OCI-LY7 (cell line): Measurements from ENCODE around the gene ZNF814. TPM values are rescaled to one million over a fixed set of nuclear protein-coding genes. Genes with fewer than 3 reads are reported as not detected.
"Not testable (repeated sequence)": the region's sequence is repeated elsewhere in the genome, so short reads cannot be mapped to it uniquely, and the experiment has no call there.

Experiments used
- BruUV-seq: library from RNA; stranded (reverse); fragments of 400-500 nt; replicated peaks from 2 replicates; lab custom pipeline; 2021; lab: Mats Ljungman, UMichigan
- CTCF ChIA-PET: fragments of 300-600 bp; sonication (Branson Sonifier 250); formaldehyde crosslinking; loops from one replicate; lab custom pipeline; 2022; ENCODE audit warnings: antibody characterized with exemption; ENCODE audit not compliant: unreplicated experiment; lab: Charles Lee
- POLR2A ChIA-PET: fragments of 300-600 bp; sonication (Branson Sonifier 250); formaldehyde crosslinking; loops from one replicate; lab custom pipeline; 2022; ENCODE audit warnings: antibody characterized with exemption; lab: Charles Lee
- DNase-seq: peaks from one replicate; pipeline ENCODE4 v3.0.0-alpha.2; 2015; ENCODE audit warnings: low spot score
- H2AFZ ChIP-seq: fragments of 200-600 bp; sonication (generic), shearing (Covaris generic); 2 replicates; pipeline ENCODE4 v1.6.1; 2014; ENCODE audit warnings: mild to moderate bottlenecking, antibody characterized with exemption, low read length, moderate library complexity
- H3K27ac ChIP-seq: fragments of 200-600 bp; sonication (generic); 2 replicates; pipeline ENCODE4 v1.5.1; 2014; ENCODE audit warnings: mixed run types, low read depth, mild to moderate bottlenecking, moderate library complexity, low read length, inconsistent platforms; ENCODE audit not compliant: poor library complexity, severe bottlenecking
- H3K36me3 ChIP-seq: fragments of 200-600 bp; sonication (generic); 2 replicates; pipeline ENCODE4 v1.6.1; 2014; ENCODE audit warnings: mild to moderate bottlenecking, antibody characterized with exemption, low read length, moderate library complexity, mixed read lengths; ENCODE audit not compliant: insufficient read depth
- H3K4me1 ChIP-seq: fragments of 200-600 bp; sonication (generic); 2 replicates; pipeline ENCODE4 v1.5.1; 2014; ENCODE audit warnings: mild to moderate bottlenecking, low read length; ENCODE audit not compliant: insufficient read depth, poor library complexity, severe bottlenecking
- H3K4me2 ChIP-seq: fragments of 200-600 bp; sonication (generic); 2 replicates; pipeline ENCODE4 v1.6.1; 2014; ENCODE audit warnings: mild to moderate bottlenecking, low read length
- H3K4me3 ChIP-seq: fragments of 200-600 bp; sonication (generic); 2 replicates; pipeline ENCODE4 v1.5.1; 2014; ENCODE audit warnings: mild to moderate bottlenecking, low read depth, low read length; ENCODE audit not compliant: poor library complexity, severe bottlenecking
- H3K79me2 ChIP-seq: fragments of 200-600 bp; sonication (generic); 2 replicates; pipeline ENCODE4 v1.6.1; 2016; ENCODE audit warnings: low read depth, mild to moderate bottlenecking, low read length, moderate library complexity, mixed read lengths; ENCODE audit not compliant: insufficient read depth
- H3K9me2 ChIP-seq: fragments of 200-600 bp; sonication (generic); 2 replicates; pipeline ENCODE4 v1.6.1; 2016; ENCODE audit warnings: mild to moderate bottlenecking, low read length, mixed read lengths; ENCODE audit not compliant: insufficient read depth
- H3K9me3 ChIP-seq: fragments of 200-600 bp; sonication (generic); 2 replicates; pipeline ENCODE4 v1.6.1; 2014; ENCODE audit warnings: mild to moderate bottlenecking, mixed run types, low read length, mixed read lengths
- H4K20me1 ChIP-seq: fragments of 200-600 bp; sonication (generic); 2 replicates; pipeline ENCODE4 v1.6.1; 2014; ENCODE audit warnings: mild to moderate bottlenecking, antibody characterized with exemption, low read length, moderate library complexity, mixed read lengths; ENCODE audit not compliant: insufficient read depth
- EZH2phosphoT487 ChIP-seq: fragments of 200-600 bp; sonication (generic); IDR thresholded peaks from 2 replicates; pipeline ENCODE4 v1.6.1; 2018; ENCODE audit warnings: low read depth, borderline replicate concordance, mild to moderate bottlenecking, mixed run types, antibody characterized with exemption, low read length, moderate library complexity, mixed read lengths
- intact Hi-C: fragments of 100-400 bp; cut with micrococcal nuclease; formaldehyde crosslinking; loops from one replicate; pipeline ENCODE4 v1.10.0; 2022; ENCODE audit not compliant: unreplicated experiment
- total RNA-seq, 2 experiments: library from RNA; depleted of rRNA in 1 of 2; stranded (reverse); fragments of >200 nt in 1 of 2; shearing (Covaris generic) in 1 of 2; gene quantifications; 2 replicates each; pipeline ENCODE4 v1.2.3, GENCODE V29; 2014 to 2022
- TF ChIP-seq, protein P1 (sequence below): fragments of 200-600 bp; sonication (generic); conservative IDR thresholded peaks from 2 replicates; pipeline ENCODE4 v1.5.1; 2014; ENCODE audit warnings: mild to moderate bottlenecking, antibody characterized with exemption, low read length, moderate library complexity, mixed read lengths

The ZNF814 gene
- total RNA-seq, 2 experiments from 2014 or later, result 30.4 to 50.1 TPM

DNA sequence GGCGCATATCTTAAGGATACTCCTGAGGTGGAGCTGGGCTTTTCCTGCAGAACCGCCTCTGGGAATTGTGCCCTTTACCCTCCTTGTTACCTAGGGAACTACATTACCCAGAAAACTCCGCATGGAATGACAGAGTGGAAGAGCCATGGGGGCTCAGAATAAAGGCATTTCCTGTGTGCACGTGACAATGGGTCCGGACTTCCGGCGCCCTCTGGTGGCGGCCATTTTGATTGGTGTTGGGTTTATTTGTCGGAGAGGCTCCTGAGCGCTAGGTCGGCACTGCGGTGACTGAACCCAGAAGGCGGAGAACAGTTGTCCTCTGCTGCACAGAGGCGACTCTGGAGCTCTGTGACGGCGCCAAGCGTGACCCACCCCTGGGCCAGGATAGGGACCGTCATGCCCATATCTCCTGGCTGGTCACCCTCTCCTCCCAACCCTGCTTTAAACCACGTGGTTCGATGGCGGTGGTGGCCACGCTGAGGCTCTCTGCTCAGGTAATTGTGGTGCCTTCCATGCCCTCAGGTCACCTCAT lies 58.7 kb downstream of the ZNF814 start, which contains the start of gene ZNF587B:
Gene ZNF587B (plus strand): TSS at position 229 of the 532 bp plus-strand sequence. CDS start 230 bp downstream, at position 459.
- DNase-seq, result peak; percentile 19
- H4K20me1 ChIP-seq, result peaks cover 12% of the 10 kb centered on the region; the same call in 1 of the 2 replicates
- ChIA-PET POLR2A (no interaction called here), CTCF (no interaction called here)
- no peak within 1 kb of the TSS for H3K4me2 ChIP-seq
- peaks cover 42% of the 10 kb centered on the region for H3K36me3 ChIP-seq
- H3K9me2 ChIP-seq, result no peaks in the 10 kb centered on the region
- no peaks in the 10 kb centered on the region for H3K4me1 ChIP-seq
- TF ChIP-seq, protein P1, sequence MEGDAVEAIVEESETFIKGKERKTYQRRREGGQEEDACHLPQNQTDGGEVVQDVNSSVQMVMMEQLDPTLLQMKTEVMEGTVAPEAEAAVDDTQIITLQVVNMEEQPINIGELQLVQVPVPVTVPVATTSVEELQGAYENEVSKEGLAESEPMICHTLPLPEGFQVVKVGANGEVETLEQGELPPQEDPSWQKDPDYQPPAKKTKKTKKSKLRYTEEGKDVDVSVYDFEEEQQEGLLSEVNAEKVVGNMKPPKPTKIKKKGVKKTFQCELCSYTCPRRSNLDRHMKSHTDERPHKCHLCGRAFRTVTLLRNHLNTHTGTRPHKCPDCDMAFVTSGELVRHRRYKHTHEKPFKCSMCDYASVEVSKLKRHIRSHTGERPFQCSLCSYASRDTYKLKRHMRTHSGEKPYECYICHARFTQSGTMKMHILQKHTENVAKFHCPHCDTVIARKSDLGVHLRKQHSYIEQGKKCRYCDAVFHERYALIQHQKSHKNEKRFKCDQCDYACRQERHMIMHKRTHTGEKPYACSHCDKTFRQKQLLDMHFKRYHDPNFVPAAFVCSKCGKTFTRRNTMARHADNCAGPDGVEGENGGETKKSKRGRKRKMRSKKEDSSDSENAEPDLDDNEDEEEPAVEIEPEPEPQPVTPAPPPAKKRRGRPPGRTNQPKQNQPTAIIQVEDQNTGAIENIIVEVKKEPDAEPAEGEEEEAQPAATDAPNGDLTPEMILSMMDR, result peak; percentile 78
- TF ChIP-seq EZH2phosphoT487, result no peak
- no TSS peak for BruUV-seq
- intact Hi-C loops, result no loop called here
- H3K79me2 ChIP-seq, result peaks cover 66% of the 10 kb centered on the region
- H3K27ac ChIP-seq, result no peak within 1 kb of the TSS
- no peak within 1 kb of the TSS for H3K4me3 ChIP-seq
- no peak within 1 kb of the TSS for H2AFZ ChIP-seq
- H3K9me3 ChIP-seq, result no peaks in the 10 kb centered on the region

DNA sequence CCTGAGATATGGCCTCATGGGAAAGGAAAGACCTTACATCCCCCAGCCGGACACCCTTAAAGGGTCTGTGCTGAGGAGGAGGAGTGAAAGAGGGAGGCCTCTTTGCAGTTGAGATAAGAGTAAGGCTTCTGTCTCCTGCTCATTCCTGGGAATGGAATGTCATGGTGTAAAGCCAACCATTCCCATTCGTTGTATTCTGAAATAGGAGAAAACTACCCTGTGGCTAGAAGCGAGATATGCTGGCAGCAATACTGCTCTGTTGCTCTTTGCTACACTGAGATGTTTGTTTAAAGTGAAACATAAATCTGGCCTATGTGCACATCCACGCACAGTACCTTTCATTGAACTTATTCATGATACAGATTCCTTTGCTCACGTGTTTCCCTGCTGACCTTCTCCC lies 59.5 kb downstream of the ZNF814 start:
- CTCF ChIA-PET, result no interaction called here
- Histone ChIP-seq H3K4me1 (no peaks in the 10 kb centered on the region), H3K4me2 (no peak overlapping the region), H2AFZ (no peak overlapping the region), H3K9me3 (no peaks in the 10 kb centered on the region), H3K27ac (no peak overlapping the region), H4K20me1 (peaks cover 12% of the 10 kb centered on the region; the same call in 1 of the 2 replicates), H3K9me2 (no peaks in the 10 kb centered on the region), H3K4me3 (no peak overlapping the region), H3K36me3 (peaks cover 49% of the 10 kb centered on the region), H3K79me2 (peaks cover 74% of the 10 kb centered on the region)
- BruUV-seq, result no TSS peak
- intact Hi-C loops, result no loop called here
- no peak for DNase-seq
- POLR2A ChIA-PET, result no interaction called here
- no peak for TF ChIP-seq EZH2phosphoT487
- TF ChIP-seq, protein P1, result no peak

DNA sequence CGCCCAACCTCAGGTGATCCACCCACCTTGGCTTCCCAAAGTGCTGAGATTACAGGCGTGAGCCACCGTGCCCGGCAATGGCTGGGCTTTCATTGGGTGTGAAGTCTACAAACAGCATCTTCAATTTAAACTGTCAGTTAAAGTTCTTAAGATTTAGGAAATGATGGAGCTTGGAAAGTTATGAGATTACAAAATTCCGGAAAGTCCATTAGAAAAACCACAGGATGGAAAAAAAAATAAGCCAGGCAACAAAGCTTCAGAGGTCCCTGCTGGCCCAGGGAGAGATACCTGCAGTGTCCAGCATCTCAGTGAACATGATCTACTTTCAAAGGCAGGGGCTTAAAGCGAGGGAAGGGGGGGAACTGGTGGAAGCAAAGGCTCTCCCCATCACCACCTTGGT lies 63.3 kb downstream of the ZNF814 start:
- Histone ChIP-seq H3K9me3 (no peaks in the 10 kb centered on the region), H3K27ac (no peak overlapping the region), H3K4me1 (peaks cover 26% of the 10 kb centered on the region), H2AFZ (no peak overlapping the region), H3K36me3 (peaks cover 74% of the 10 kb centered on the region), H3K4me2 (no peak overlapping the region), H3K4me3 (no peak overlapping the region), H3K79me2 (peaks cover 90% of the 10 kb centered on the region), H3K9me2 (no peaks in the 10 kb centered on the region), H4K20me1 (peaks cover 15% of the 10 kb centered on the region)
- TF ChIP-seq, protein P1, result no peak
- TF ChIP-seq EZH2phosphoT487, result no peak
- intact Hi-C loops, result no loop called here
- no TSS peak for BruUV-seq
- no peak for DNase-seq
- CTCF ChIA-PET, result no interaction called here
- POLR2A ChIA-PET, result interaction anchor here (0.7 kb wide), 1 partner anchor 71 kb away, joined by 4 read pairs; no protein-coding TSS in a partner anchor

DNA sequence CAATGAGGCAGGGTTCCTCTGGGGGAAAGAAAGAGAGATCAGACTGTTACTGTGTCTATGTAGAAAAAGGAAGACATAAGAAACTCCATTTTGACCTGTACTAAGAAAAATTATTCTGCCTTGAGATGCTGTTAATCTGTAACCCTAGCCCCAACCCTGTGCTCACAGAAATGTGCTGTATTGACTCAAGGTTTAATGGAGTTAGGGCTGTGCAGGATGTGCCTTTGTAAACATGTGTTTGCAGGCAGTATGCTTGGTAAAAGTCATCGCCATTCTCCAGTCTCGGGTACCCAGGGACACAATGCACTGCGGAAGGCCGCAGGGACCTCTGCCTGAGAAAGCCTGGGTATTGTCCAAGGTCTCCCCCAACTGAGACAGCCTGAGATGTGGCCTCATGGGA lies 65.2 kb downstream of the ZNF814 start:
- H3K27ac ChIP-seq, H4K20me1 ChIP-seq, BruUV-seq, H3K9me2 ChIP-seq, DNase-seq, intact Hi-C loops, CTCF ChIA-PET, H3K9me3 ChIP-seq, POLR2A ChIA-PET, H2AFZ ChIP-seq, H3K4me3 ChIP-seq: not testable (repeated sequence)
- H3K79me2 ChIP-seq, result peaks cover 83% of the 10 kb centered on the region
- H3K4me2 ChIP-seq, result peak overlapping the region; percentile 32
- H3K36me3 ChIP-seq, result peaks cover 65% of the 10 kb centered on the region
- H3K4me1 ChIP-seq, result peaks cover 30% of the 10 kb centered on the region
